H1 (cell line): Measurements from ENCODE around the gene ALG5.

Experiments
- POLR2AphosphoS5 ChIP-seq: IDR thresholded peaks from 2 replicates; pipeline ENCODE4 v1.6.1; 2011; ENCODE audit warnings: low read depth, low read length
- TF ChIP-seq, protein P1 (sequence below), 3 experiments: IDR thresholded peaks; 1 replicate in 2 of 3; 2 replicates in 1 of 3; pipeline versions ENCODE4 v1.5.1 to v1.6.1; 2011; ENCODE audit warnings: low read length in 3 of 3, mild to moderate bottlenecking in 3 of 3, inconsistent platforms in 2 of 3, low read depth in 1 of 3, moderate library complexity in 1 of 3; ENCODE audit not compliant: insufficient read depth in 1 of 3; ENCODE audit errors: control extremely low read depth in 1 of 3

GRCh38 chr13:36924001-36924400 lies 75.1 kb downstream of the ALG5 start:
- TF ChIP-seq, protein P1, sequence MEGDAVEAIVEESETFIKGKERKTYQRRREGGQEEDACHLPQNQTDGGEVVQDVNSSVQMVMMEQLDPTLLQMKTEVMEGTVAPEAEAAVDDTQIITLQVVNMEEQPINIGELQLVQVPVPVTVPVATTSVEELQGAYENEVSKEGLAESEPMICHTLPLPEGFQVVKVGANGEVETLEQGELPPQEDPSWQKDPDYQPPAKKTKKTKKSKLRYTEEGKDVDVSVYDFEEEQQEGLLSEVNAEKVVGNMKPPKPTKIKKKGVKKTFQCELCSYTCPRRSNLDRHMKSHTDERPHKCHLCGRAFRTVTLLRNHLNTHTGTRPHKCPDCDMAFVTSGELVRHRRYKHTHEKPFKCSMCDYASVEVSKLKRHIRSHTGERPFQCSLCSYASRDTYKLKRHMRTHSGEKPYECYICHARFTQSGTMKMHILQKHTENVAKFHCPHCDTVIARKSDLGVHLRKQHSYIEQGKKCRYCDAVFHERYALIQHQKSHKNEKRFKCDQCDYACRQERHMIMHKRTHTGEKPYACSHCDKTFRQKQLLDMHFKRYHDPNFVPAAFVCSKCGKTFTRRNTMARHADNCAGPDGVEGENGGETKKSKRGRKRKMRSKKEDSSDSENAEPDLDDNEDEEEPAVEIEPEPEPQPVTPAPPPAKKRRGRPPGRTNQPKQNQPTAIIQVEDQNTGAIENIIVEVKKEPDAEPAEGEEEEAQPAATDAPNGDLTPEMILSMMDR (IDR thresholded peaks at IDR 0.05; ENCODE audit: control extremely low read depth in 1 of 3, insufficient read depth in 1 of 3, low read depth in 1 of 3, low read length in 3 of 3): no peak
- TF ChIP-seq POLR2AphosphoS5: no peak
